D721Med (cell line): Measurements from ENCODE around the gene KRTAP17-1.

ENCODE experiments used
- DNase-seq: peaks from one replicate; pipeline ENCODE4 v3.0.0; 2011; ENCODE audit warnings: low spot score; ENCODE audit not compliant: insufficient read length
- FAIRE-seq: peaks from 2 replicates; lab custom pipeline; 2011; peaks lifted over from hg19 to GRCh38; lab: Jason Lieb, UNC
- CTCF ChIP-seq: IDR thresholded peaks from 2 replicates; pipeline ENCODE4 v1.5.1; 2012; ENCODE audit warnings: mild to moderate bottlenecking, control low read depth; ENCODE audit not compliant: insufficient read depth; ENCODE audit errors: missing control alignments

The KRTAP17-1 gene

DNA sequence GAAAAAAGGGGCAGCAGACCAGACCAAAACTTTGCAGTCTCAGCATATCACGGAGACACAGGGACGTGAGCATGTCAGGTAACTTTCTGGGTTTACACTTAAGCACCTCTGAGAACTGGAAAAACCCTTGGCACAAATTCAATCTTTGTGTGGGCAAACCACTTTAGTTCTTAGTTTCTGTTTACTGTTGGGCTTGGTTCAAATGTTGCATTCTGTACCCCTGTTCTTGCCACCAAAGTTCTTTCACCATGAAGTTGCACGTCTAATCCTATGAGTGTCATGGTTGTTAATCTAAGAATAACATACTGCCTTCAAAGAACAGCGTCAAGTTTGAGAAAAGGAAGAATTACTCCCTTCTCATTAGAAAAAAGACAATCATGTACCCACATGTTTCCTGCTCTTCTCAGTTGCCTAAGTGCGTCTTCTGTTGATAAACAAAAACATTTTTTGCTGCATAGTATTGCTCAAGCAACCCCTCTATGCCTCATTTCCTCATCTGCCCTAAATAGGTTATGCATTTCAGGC, 23.5 kb upstream of the KRTAP17-1 start:
- TF ChIP-seq CTCF, result no peak
- FAIRE-seq, result no peak
- DNase-seq, result no peak

GRCh38 chr17:41335747-41336146, 20.2 kb upstream of the KRTAP17-1 start:
- FAIRE-seq, result no peak
- DNase-seq, result no peak
- no peak for TF ChIP-seq CTCF

- no peak for TF ChIP-seq CTCF
- no peak for DNase-seq
- no peak for FAIRE-seq
These were observed 19.1 kb upstream of the KRTAP17-1 start for GRCh38 chr17:41334385-41335305.

DNA sequence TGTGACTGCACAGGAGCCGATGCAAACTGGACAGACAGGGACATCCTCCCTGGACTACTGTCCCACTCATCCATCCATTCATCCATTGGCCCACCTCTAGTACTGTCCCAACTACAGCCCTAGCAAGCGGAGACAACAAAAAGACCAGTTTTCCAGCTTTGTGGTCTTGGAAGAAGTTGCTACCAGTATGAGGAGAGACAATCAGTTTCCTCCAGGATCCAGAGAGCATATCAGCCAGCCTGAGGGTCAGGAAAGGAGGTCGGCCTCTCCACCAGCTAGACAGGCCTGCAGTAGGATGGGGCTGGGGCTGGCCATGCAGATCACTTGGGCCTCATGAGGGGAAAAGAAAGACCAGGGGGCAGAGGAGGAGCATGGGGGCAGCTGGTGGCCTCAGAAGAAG, 18.3 kb upstream of the KRTAP17-1 start:
- no peak for DNase-seq
- FAIRE-seq, result no peak
- TF ChIP-seq CTCF, result no peak

DNA sequence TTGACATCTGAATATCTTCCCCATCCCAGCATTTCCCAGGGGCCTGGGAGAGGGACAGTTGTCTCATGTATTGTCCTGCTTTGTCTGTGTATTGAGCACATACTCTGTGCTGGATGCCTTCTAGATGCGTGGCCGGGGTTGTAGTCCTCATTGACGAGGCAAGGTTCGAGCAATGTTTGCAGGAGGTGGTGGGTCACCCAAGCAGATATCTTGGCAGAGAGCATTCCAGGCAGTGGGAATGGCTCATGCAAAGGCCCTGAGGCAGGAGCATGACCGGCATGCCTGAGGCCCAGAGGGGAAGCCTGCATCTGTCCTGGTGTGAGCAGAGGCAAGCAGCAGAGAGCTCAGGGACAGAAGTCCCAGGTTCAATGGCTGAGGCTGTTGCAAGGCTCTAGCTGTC, 17.6 kb upstream of the KRTAP17-1 start:
- DNase-seq (no peak), FAIRE-seq (no peak)
- no peak for TF ChIP-seq CTCF

GRCh38 chr17:41332239-41332638, 16.7 kb upstream of the KRTAP17-1 start:
- TF ChIP-seq CTCF, result no peak
- no peak for DNase-seq
- FAIRE-seq, result no peak

DNA sequence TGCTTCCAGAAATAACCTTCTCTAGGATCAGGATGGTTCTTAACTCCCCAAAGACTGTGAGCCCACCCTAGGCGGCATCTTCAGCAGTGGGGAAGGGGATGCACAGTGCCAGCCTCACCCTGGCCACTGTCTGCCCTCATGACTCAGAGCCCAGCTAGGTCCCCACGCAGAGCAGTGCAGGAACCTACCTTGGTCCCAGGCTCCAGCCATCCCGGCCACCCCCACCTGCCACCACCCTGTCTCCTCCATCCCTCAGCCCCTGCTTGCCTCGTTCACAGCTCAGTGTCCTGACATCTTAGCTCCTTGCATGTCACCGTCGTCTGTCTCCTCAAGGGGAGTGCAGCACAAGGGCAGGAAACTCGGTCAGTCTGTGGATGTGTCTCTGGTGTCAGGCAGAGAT, 16.1 kb upstream of the KRTAP17-1 start:
- no peak for TF ChIP-seq CTCF
- DNase-seq (no peak), FAIRE-seq (no peak)
